Measurements from ENCODE around the gene IFIH1. TPM values are rescaled to one million over a fixed set of nuclear protein-coding genes. Genes with fewer than 3 reads are reported as not detected.

IFIH1 gene
- total and polyA plus RNA-seq, 2 of the 8 experiments (the other 6 are each of a cell fraction or from before 2014, with no cell fraction given): 0.32 to 2.0 TPM

DNA sequence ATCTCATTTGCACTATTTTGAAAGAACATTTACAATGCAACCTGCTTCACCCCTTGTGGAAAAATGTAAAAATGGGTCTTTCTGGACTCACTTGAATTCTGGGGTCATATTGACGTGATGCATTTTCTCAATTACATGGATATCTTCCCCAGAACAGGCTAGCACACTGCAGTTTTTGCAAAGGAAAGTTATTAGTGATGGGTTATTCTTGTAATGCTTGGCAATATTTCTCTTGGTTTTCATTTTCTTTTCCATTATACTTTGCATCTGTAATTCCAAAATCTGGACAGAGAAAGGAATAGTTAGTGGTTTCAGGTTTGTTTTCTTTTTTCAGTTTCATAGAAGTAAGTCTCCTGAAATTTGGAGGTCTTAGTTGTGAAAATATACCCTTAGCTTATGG lies 50.5 kb downstream of the IFIH1 start:
- Histone ChIP-seq H3K79me2 (ENCODE audit: control insufficient read depth in 1 of 2, insufficient read depth in 2 of 2, low read length in 2 of 2) (no peaks in the 10 kb centered on the region), H3K56ac (replicated peaks; ENCODE audit: insufficient read length, low read depth, low read length) (no peak overlapping the region), H4K5ac (ENCODE audit: insufficient read length, low read depth, low read length) (no peak overlapping the region), H4K20me1 (replicated peaks in 1 of 2; ENCODE audit: control insufficient read depth in 1 of 2, insufficient read depth in 2 of 2, low read length in 2 of 2) (no peaks in the 10 kb centered on the region), H3K9ac (replicated peaks in 1 of 4; ENCODE audit: extremely low read depth in 1 of 4, low read depth in 3 of 4, low read length in 3 of 4) (no peak overlapping the region), H3K4me2 (ENCODE audit: insufficient read depth in 1 of 2, low read depth in 2 of 2, low read length in 2 of 2) (no peak overlapping the region), H3K27me3 (replicated peaks in 1 of 4; ENCODE audit: control insufficient read depth in 3 of 4, extremely low read depth in 1 of 4, insufficient read depth in 3 of 4, low read length in 3 of 4) (no peaks in the 10 kb centered on the region), H3K14ac (ENCODE audit: insufficient read length) (no peak overlapping the region), H2BK15ac (ENCODE audit: low read length) (no peak overlapping the region), H2BK120ac (replicated peaks; ENCODE audit: low read depth, low read length) (no peak overlapping the region), H3K9me3 (ENCODE audit: insufficient read depth in 2 of 2, low read depth in 1 of 2, low read length in 1 of 2) (no peaks in the 10 kb centered on the region), H3K23ac (ENCODE audit: insufficient read length) (no peak overlapping the region), H3K18ac (ENCODE audit: extremely low read depth, low read length) (no peak overlapping the region), H3K4me3 (ENCODE audit: extremely low read depth in 1 of 4, insufficient read depth in 2 of 4, low read depth in 3 of 4, low read length in 4 of 4) (no peak overlapping the region), H2BK20ac (ENCODE audit: low read length) (no peak overlapping the region), H3K4me1 (replicated peaks in 1 of 4; ENCODE audit: control insufficient read depth in 3 of 4, insufficient read depth in 4 of 4, low read length in 3 of 4) (no peaks in the 10 kb centered on the region), H4K8ac (ENCODE audit: extremely low read depth, insufficient read depth, low read length) (no peak overlapping the region), H3K23me2 (ENCODE audit: low read depth, low read length) (no peaks in the 10 kb centered on the region), H2AK5ac (ENCODE audit: low read depth, low read length) (no peak overlapping the region), H2BK12ac (ENCODE audit: low read depth, low read length) (no peak overlapping the region), H4K91ac (replicated peaks; ENCODE audit: insufficient read length, low read length) (no peak overlapping the region), H2BK5ac (ENCODE audit: low read depth, low read length) (no peak overlapping the region), H3K36me3 (ENCODE audit: control insufficient read depth in 2 of 4, insufficient read depth in 4 of 4, low read length in 3 of 4) (no peaks in the 10 kb centered on the region), H3K4ac (replicated peaks; ENCODE audit: insufficient read length, low read depth, low read length) (no peak overlapping the region), H2AFZ (ENCODE audit: low read length) (no peak overlapping the region), H3K79me1 (ENCODE audit: low read depth, low read length) (no peaks in the 10 kb centered on the region), H3K27ac (ENCODE audit: low read depth, low read length) (no peak overlapping the region)
- 94% methylated on average over 1 of the region's 1 CpG; no CpG with 5 or more reads in 1 of the 2 experiments for WGBS, 2 experiments (ENCODE audit: extremely low coverage in 1 of 2, insufficient coverage in 1 of 2, insufficient read length in 1 of 2, insufficient replicate concordance in 2 of 2, low coverage in 1 of 2, low lambda C conversion rate in 2 of 2, missing lambda C conversion rate in 1 of 2)
- DNase-seq (ENCODE audit: low read depth in 1 of 2, low spot score in 2 of 2) (no peak), FAIRE-seq (no peak)
- ChIA-PET POLR2A (ENCODE audit: partially characterized antibody) (no interaction called here), CTCF (ENCODE audit: partially characterized antibody) (interaction anchor here (1.4 kb wide), 1 partner anchor 34 kb away, joined by 3 read pairs; no protein-coding TSS in a partner anchor)
- TF ChIP-seq CTBP2 (IDR thresholded peaks at IDR 0.05; ENCODE audit: borderline replicate concordance, insufficient read depth, insufficient read length, low read length) (no peak), TAF1 (IDR thresholded peaks at IDR 0.05; ENCODE audit: low read depth, low read length) (no peak), CREB1 (IDR thresholded peaks at IDR 0.05) (no peak)

All from H1 (cell line).